Glutamatergic neuron (in vitro differentiated cells): ENCODE data around the gene ZNF24. TPM values are rescaled to one million over a fixed set of nuclear protein-coding genes. Genes with fewer than 3 reads are reported as not detected.

Experiments
- DNase-seq: peaks from one replicate; pipeline ENCODE4 v3.0.0; 2022
- H3K27ac Mint-ChIP-seq: one replicate; pipeline ENCODE4 v1.8.0; 2020; ENCODE audit warnings: mild to moderate bottlenecking, mixed read lengths, inconsistent platforms; ENCODE audit not compliant: unreplicated experiment
- H3K27me3 Mint-ChIP-seq: one replicate; pipeline ENCODE4 v1.8.0; 2020; ENCODE audit warnings: mild to moderate bottlenecking, moderate library complexity, mixed read lengths, inconsistent platforms; ENCODE audit not compliant: unreplicated experiment
- H3K36me3 Mint-ChIP-seq: one replicate; pipeline ENCODE4 v1.8.0; 2020; ENCODE audit warnings: mild to moderate bottlenecking, mixed read lengths, inconsistent platforms; ENCODE audit not compliant: unreplicated experiment
- H3K4me1 Mint-ChIP-seq: one replicate; pipeline ENCODE4 v1.8.0; 2020; ENCODE audit warnings: mild to moderate bottlenecking, low read depth, mixed read lengths, inconsistent platforms; ENCODE audit not compliant: unreplicated experiment
- H3K4me3 Mint-ChIP-seq: one replicate; pipeline ENCODE4 v1.8.0; 2020; ENCODE audit warnings: mild to moderate bottlenecking, mixed read lengths, inconsistent platforms; ENCODE audit not compliant: unreplicated experiment
- H3K9me3 Mint-ChIP-seq: one replicate; pipeline ENCODE4 v1.8.0; 2020; ENCODE audit warnings: mild to moderate bottlenecking, moderate library complexity, mixed read lengths, inconsistent platforms; ENCODE audit not compliant: unreplicated experiment
- total RNA-seq: library from RNA; stranded (reverse); fragmentation: NEBNext Ultra II Directional; extraction: Animal tissue kit (Norgen Biotek cat#: 25700); gene quantifications from one replicate; pipeline ENCODE4 v1.2.1, GENCODE V29; 2021; ENCODE audit not compliant: unreplicated experiment
- TF ChIP-seq, protein P1 (sequence below): fragments of 200-600 bp; sonication (generic); IDR thresholded peaks from one replicate; pipeline ENCODE4 v1.5.0; 2021; ENCODE audit not compliant: partially characterized antibody, unreplicated experiment

ZNF24 gene
- total RNA-seq, 1 donor from 2014 or later, result 59.2 TPM

DNA sequence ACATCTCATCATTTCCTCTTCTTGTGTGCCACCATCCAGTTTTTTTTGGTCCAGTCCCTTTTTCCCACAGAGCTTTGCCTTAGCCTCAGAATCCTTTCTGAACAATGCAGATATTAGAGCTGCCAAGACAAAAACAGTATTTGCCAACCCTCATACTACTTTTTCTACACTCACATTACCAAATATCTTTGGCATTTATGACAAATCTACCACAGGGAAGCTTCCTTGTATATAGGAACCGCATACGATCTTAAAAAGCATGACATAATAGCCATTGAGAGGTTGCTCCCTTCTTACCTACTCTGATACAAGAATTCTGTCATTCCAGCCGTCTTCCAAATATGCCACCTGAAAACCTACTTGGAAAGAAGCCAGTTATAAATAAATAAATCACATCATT lies 9.4 kb downstream of the ZNF24 start:
- no peaks in the 10 kb centered on the region for H3K36me3 Mint-ChIP-seq
- no peaks in the 10 kb centered on the region for H3K27me3 Mint-ChIP-seq
- TF ChIP-seq, protein P1, sequence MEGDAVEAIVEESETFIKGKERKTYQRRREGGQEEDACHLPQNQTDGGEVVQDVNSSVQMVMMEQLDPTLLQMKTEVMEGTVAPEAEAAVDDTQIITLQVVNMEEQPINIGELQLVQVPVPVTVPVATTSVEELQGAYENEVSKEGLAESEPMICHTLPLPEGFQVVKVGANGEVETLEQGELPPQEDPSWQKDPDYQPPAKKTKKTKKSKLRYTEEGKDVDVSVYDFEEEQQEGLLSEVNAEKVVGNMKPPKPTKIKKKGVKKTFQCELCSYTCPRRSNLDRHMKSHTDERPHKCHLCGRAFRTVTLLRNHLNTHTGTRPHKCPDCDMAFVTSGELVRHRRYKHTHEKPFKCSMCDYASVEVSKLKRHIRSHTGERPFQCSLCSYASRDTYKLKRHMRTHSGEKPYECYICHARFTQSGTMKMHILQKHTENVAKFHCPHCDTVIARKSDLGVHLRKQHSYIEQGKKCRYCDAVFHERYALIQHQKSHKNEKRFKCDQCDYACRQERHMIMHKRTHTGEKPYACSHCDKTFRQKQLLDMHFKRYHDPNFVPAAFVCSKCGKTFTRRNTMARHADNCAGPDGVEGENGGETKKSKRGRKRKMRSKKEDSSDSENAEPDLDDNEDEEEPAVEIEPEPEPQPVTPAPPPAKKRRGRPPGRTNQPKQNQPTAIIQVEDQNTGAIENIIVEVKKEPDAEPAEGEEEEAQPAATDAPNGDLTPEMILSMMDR, result no peak
- no peak overlapping the region for H3K27ac Mint-ChIP-seq
- H3K9me3 Mint-ChIP-seq, result no peaks in the 10 kb centered on the region
- H3K4me1 Mint-ChIP-seq, result no peaks in the 10 kb centered on the region
- no peak for DNase-seq
- no peak overlapping the region for H3K4me3 Mint-ChIP-seq

DNA sequence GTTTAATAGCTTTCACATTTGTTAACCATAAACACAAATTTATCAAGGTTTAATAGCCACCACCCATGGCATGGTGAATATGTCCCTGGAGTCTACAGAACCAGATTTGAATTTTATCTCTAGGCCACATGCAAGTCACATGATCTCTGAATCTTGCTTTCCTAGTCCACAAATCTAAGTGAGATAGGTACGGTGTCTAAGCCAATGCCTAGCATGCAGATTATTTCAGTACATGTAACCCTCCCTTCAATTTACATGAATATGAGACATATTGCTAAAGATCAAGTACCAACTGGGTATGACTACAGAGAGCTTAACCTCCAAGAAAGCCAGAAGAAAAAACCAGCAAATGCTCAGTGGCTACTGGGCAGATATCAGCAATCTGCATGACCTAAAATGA lies 10.0 kb downstream of the ZNF24 start:
- Mint-ChIP-seq H3K9me3 (no peaks in the 10 kb centered on the region), H3K27ac (no peak overlapping the region), H3K27me3 (no peaks in the 10 kb centered on the region), H3K4me1 (no peaks in the 10 kb centered on the region), H3K4me3 (no peak overlapping the region), H3K36me3 (no peaks in the 10 kb centered on the region)
- no peak for DNase-seq
- TF ChIP-seq, protein P1, result no peak

- no peak overlapping the region for H3K27ac Mint-ChIP-seq
- TF ChIP-seq, protein P1, result no peak
Observed at GRCh38 chr18:35331367-35332087, 12.7 kb downstream of the ZNF24 start.

DNA sequence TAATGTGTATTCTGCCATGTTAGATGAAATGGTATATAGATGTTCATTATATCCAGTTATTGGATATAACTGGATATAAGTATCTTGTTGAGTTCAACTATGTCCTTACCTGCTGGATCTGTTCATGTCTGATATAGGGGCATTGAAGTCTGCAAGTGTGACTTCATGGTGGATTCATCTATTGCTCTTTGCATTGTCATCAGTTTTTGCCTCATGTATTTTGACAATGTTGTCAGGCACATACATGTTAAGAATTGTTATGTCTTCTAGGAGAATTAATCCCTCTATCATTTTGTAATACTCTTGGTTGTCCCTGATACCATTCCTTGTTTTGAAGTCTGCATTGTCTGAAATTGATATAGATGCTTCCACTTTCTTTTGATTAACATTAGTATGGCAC lies 15.4 kb downstream of the ZNF24 start:
- Mint-ChIP-seq H3K36me3 (no peaks in the 10 kb centered on the region), H3K27ac (no peak overlapping the region), H3K27me3 (no peaks in the 10 kb centered on the region), H3K4me3 (no peak overlapping the region), H3K9me3 (no peaks in the 10 kb centered on the region), H3K4me1 (no peaks in the 10 kb centered on the region)
- TF ChIP-seq, protein P1, result no peak
- DNase-seq, result no peak

More at GRCh38 chr18:35331367-35332087, 12.7 kb downstream of the ZNF24 start:
- no peaks in the 10 kb centered on the region for H3K9me3 Mint-ChIP-seq
- no peaks in the 10 kb centered on the region for H3K27me3 Mint-ChIP-seq
- no peak for DNase-seq
- no peaks in the 10 kb centered on the region for H3K36me3 Mint-ChIP-seq
- H3K4me1 Mint-ChIP-seq, result no peaks in the 10 kb centered on the region
- H3K4me3 Mint-ChIP-seq, result no peak overlapping the region

DNA sequence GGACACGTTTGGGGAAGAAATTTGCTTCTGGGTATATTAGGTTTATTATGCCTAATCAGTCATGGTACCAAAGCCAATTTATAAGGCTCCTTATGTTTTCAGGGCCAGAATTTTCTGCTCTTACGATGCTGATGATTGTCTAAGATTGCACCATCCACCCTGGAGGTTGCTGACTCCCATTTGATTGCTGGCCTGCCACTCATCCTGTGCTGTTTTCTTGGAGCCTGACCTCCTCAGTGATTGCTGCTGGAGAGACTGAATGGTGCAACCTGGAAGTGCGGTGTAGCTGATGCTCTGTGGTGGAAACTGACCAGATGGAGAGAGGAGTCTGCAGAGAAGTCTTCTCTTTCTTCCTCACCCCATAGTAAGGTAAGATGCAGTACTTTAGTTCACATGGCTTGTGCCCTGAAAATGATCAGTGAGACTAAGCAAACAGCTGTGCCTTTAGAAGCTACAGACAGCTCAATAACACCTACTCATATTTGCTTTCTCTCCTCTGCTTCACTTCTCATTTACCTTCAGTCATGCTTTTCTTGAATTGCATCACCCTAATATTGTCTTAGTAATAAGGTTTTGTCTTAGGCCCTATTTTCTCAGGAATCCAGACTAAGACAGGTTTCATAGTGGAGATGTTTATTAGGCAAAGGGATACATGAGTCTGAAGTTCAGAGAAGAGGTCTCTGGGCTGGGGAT lies 17.4 kb downstream of the ZNF24 start:
- no peak overlapping the region for H3K27ac Mint-ChIP-seq
- H3K4me3 Mint-ChIP-seq, result no peak overlapping the region
- no peaks in the 10 kb centered on the region for H3K9me3 Mint-ChIP-seq
- no peak for DNase-seq
- H3K27me3 Mint-ChIP-seq, result no peaks in the 10 kb centered on the region
- TF ChIP-seq, protein P1, result no peak
- no peaks in the 10 kb centered on the region for H3K4me1 Mint-ChIP-seq
- H3K36me3 Mint-ChIP-seq, result no peaks in the 10 kb centered on the region
